Kasumi-1 (cell line): Measurements from ENCODE around the gene FAM83D.

Experiments
- DNase-seq, 2 experiments: peaks; one replicate each; lab custom pipeline; 2025; lab: John Stamatoyannopoulos, UW

Gene FAM83D, protein sequence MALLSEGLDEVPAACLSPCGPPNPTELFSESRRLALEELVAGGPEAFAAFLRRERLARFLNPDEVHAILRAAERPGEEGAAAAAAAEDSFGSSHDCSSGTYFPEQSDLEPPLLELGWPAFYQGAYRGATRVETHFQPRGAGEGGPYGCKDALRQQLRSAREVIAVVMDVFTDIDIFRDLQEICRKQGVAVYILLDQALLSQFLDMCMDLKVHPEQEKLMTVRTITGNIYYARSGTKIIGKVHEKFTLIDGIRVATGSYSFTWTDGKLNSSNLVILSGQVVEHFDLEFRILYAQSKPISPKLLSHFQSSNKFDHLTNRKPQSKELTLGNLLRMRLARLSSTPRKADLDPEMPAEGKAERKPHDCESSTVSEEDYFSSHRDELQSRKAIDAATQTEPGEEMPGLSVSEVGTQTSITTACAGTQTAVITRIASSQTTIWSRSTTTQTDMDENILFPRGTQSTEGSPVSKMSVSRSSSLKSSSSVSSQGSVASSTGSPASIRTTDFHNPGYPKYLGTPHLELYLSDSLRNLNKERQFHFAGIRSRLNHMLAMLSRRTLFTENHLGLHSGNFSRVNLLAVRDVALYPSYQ

DNA sequence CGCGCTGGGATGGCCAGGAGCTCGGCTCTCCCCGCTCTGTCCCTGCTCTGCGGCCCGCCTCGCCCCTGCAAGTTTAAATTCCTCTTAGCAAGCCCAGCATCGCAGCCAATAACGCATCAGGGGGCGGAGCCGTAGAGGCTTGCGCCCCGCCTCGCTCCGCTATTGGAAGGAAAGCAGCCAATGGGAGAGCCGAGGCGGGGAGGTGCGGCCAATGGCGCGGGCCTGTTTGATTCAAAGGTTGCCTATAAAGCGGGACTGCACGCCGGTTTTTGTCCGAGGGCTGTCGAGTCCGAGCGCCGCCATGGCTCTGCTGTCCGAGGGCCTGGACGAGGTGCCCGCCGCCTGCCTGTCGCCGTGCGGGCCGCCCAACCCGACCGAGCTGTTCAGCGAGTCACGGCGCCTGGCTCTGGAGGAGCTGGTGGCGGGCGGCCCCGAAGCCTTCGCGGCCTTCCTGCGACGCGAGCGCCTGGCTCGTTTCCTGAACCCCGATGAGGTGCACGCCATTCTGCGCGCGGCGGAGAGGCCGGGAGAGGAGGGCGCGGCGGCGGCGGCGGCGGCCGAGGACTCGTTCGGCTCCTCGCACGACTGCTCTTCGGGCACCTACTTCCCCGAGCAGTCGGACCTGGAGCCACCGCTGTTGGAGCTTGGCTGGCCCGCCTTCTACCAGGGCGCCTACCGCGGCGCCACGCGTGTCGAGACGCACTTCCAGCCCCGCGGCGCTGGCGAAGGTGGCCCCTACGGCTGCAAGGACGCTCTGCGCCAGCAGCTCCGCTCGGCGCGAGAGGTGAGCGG is at the start of gene FAM83D:
Gene FAM83D, plus strand, starts transcription at position 276 of the 792 bp plus-strand sequence. Its CDS starts 26 bp downstream, at position 302.
- peak; percentile 97 for DNase-seq

GRCh38 chr20:38877483-38877882 is 48.7 kb upstream of the FAM83D start:
- DNase-seq: no peak

DNA sequence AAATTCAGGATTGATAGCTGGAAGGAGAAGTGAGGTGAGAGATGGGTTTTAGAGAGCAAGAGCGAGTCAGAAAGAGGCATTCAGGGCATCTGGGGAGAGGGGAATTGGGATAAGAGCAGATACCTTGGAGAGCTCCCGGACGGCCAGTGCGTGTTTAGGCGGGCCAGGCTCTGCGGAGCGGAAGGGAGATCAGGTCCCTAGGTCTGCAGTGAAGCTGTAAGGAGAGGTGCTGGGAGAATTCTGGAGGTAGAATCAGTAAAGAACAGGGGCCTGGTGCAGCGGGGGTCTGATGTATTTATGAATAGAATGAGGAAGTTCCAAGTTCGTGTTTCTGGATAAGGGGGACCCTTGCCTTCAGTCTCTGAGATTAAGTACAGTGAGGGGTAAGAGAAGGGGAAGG is 47.4 kb upstream of the FAM83D start:
- DNase-seq: peak; percentile 44 to 69

- DNase-seq: no peak
Measured at GRCh38 chr20:38880952-38881735, 45.1 kb upstream of the FAM83D start.

DNA sequence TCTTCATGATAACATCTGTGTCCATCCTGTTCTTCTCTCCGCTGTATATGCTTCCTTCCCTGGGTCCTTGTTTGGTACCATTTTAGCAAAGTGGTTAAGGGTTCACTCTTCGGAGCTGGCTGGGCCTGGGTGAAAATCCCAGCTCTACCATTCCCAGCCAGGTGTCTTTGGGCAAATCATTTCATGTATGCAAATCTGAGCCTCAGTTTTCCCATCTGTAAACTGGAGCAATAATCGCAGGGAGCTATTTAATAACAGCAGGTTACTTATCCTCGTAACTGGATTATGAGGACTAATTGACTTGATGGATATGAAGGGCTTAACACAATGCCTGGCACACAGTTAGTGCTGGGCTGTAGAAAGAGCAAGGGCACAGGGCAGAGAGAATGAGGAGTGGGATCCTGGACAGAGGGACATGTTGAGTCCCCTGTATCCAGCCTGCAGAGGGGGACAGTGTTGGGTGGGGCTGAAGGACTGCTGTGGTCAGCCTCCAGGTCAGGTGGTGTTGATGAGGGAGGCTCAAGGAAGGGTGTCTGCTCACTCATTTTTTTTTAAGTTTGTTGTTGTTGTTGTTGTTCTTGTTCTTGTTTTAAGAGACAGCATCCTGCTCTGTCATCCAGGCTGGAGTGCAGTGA is 44.3 kb upstream of the FAM83D start:
- no peak for DNase-seq

DNA sequence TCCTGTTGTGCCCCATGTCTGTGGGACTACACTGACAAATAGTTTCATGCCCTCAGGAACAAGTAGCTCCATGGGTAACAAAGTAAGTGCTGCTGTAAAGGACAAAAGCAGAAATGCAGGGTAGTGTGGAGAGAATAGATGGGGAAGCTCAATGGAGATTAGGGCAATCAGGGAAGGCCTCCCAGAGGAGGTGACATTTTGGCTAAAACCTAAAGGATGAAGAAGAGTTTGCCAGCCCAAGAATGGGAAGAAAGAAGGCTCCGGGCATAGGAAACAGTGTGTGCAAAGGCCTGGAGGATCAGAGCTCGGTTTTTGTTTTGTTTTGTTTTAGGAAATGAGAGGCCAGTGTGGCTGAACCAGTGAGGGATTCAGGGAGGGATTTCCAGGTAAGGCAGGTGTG is 43.6 kb upstream of the FAM83D start:
- DNase-seq: no peak

- DNase-seq: no peak
Measured at GRCh38 chr20:38883081-38883980, 42.9 kb upstream of the FAM83D start.

DNA sequence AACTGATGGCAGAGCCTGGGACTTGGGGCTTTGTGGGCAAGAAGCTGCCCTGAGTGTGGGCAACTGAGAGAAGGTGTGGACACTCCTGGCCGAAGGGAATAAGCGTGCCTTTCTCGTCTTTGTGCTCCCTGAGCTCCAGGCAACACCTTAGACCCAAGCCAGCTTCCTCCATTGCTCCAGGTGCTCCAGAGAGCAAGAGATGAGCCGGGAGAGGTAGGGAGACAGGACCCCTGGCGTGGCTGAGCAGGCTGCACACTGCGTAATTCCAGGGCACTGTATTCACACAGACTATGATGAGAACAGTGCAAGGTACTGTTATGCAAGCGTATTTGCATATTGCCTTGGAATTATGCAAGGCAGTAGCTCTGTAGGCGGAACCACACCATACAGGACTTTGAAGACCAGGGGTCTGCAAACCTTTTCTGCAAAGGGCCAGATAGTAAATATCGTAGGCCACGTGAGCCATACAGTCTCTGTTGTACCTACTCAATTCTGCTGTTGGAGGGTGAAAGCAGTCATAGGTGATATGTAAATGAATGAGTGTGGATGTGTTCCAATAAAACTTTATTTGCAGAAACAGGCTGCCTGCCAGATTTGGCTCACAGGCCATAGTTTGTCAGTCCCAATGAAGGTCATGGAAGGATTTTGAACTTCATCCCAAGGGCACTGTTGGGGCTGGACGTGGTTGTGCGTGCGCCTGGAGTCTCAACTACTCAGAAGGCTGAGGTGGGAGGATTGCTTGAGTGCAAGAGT is 42.1 kb upstream of the FAM83D start:
- no peak for DNase-seq

GRCh38 chr20:38885357-38885756 is 40.9 kb upstream of the FAM83D start:
- no peak for DNase-seq

DNA sequence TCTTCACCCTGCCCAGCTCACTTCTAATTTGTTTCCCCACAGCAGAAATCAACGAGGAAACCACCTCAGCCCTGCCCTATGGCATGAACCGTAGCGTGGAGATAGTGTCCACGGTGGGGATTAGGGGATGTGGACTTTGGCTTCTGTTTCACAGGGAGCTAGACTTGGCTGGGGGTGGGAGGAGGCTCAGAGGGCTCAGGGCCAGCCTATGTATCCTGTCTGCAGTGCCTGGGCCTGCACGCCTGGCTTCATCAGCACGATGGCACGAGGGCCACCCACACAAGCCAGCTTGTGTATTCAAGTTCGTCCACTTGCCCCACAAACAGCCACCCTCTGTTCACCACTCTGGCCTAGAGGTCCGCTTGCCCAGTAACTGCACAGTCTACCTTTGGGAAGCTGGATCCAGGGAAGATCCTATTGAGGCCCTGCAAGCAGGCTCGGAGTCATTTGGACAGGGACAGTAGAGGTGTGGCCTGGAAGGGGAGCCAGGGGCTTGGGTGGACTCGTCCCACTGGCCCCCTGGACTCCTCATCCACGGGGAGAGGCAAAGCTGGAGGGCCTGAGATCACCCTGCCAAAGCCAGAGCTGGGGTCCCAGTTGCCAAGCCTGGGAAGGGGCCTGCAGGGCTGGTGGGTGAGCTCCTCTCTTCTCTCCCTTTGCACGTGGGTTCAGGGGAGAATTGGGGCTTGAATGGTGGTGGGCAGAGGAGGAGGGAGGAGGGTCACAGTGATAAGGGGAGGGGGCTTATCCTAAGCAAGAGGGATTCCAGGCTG is 38.0 kb upstream of the FAM83D start:
- no peak for DNase-seq

DNA sequence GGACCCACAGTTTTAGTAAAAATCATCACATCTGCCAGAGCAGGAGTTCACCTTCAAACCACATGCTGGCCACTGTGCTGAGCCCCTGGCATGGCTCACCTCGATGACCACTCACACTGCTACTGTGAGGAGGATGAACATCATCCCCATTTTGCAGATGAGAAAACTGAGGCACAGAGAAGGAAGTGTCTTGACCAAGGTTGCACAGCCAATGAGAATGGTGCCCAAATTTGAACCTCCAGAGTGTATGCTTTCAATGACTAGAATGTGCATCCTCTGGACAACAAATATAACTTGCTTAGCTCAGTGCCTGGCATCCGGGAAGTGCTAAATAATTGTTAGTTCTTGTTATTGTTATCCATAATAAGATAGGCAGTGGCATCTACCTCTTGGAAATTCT is 37.2 kb upstream of the FAM83D start:
- DNase-seq: no peak

GRCh38 chr20:38889792-38890496 is 36.3 kb upstream of the FAM83D start:
- no peak for DNase-seq

- no peak for DNase-seq
Measured at GRCh38 chr20:38890497-38890818, 35.8 kb upstream of the FAM83D start.

DNA sequence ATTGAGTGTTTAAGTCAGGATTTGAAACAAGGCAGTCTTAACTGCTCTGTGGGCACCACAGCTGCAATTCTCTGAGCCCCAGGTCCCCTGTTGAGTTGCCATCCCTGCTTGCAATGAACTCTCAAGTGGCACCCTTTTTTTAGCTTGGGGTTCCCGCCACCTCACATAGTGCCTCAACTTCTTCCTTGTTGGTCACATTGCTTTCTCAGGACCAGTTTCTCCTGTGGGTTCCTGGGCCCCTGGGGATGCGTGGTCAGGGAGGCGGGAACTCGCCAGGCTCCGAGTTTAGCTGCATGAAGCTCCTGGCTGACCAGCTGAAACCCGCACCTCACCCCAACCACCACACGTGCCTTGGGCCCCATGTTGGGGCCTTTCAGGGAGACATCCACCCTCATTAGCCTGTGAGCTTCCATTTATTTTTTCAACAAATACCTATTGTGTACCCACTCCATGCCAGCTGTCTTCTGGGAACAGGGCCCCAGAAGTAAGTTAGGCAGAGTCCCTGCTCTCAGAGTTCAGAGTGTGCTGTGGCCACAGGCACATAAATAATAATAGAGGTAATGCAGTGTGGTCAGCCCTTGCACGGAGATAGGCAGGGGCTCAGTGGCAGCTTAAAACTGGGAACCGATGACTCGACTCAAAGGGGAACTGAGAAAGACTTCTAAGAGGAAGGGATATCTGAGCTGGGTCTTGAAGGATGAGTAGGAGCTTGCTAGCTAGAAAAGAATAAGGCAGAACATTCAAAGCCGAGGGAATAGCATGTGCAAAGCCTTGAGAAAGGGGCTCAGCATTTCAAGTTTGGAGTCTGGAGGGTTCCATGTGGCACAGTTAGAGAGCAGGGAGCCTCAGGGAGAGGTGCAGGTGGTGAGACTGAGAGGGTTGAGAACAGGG is 33.9 kb upstream of the FAM83D start:
- no peak for DNase-seq

DNA sequence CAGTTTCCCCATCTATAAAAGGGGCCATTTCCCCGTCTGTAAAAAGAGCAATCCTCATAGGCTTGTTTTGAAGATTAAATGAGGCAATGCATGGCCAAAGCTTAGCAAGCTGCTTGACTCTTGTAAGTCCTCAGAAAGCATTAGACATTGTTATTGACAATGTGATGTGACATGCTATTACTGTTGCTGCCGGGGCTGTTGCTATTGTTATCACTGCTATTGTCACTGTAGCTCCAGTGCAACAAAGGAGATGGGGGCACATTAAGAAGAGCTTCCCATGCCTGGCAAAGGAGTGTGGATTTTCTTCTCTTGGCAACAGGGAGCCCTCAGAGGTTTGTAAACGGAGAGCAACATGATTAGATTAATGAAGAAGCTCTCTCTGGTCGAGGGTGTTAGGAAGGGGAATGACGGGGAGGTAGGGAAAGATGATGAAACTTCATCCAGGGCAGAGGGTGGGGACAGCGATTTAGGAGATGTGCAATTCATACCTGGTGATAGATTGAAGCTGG is 33.1 kb upstream of the FAM83D start:
- no peak for DNase-seq

DNA sequence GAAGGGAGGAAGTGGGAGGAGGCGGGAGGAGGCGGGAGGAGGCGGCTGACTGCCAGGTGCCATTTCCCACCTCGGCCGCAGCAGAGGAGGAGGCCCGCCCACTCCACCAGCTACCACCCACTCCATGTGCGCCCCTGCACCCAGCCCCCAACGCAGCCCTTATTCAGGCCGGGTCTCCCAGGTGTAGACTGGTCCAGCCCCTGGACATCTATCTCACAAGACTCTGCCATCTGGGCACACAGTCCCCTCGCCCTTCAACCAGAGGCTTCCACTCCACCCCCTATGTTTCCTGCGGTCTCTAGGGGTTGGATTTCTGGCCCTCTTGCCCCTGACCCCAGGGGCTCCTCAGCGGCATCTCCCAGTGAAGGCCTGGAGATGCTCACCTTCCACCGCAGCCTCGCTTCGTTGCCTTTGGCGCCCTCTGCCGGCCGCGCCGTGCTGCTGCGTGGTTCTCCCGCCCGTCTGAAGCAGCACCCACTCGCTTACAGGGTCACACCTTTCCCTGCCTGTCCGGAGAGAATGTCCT is 32.6 kb upstream of the FAM83D start:
- DNase-seq: peak in 1 of 2 experiments; percentile 44
